HepG2 (cell line): Measurements from ENCODE around the gene B9D2. TPM values are rescaled to one million over a fixed set of nuclear protein-coding genes. Genes with fewer than 3 reads are reported as not detected.

Experiments
- BHLHE40 ChIP-seq: IDR thresholded peaks from 2 replicates; pipeline ENCODE4 v1.6.1; 2011; ENCODE audit warnings: low read length, improper control_type of control experiment
- CC2D1A ChIP-seq: sonication (generic); formaldehyde crosslinking; IDR thresholded peaks from 2 replicates; pipeline ENCODE4 v1.8.1; 2023; ENCODE audit warnings: mild to moderate bottlenecking, missing genetic modification reagents
- CENPBD1 ChIP-seq: sonication (generic); formaldehyde crosslinking; IDR thresholded peaks from 2 replicates; pipeline ENCODE4 v1.8.0; 2022; ENCODE audit warnings: missing genetic modification reagents, low read depth, mild to moderate bottlenecking, borderline replicate concordance
- HCFC1 ChIP-seq: fragments of 150-350 bp; IDR thresholded peaks from 2 replicates; pipeline ENCODE4 v1.6.1; 2014; ENCODE audit warnings: low read depth, low read length
- ISL2 ChIP-seq: sonication (generic); formaldehyde crosslinking; IDR thresholded peaks from 2 replicates; pipeline ENCODE4 v1.5.0; 2020; ENCODE audit warnings: missing genetic modification reagents
- KLF9 ChIP-seq: IDR thresholded peaks from 2 replicates; pipeline ENCODE4 v1.6.1; 2016; ENCODE audit warnings: low read depth
- LBX2 ChIP-seq: sonication (generic); formaldehyde crosslinking; IDR thresholded peaks from 2 replicates; pipeline ENCODE4 v1.5.0; 2020; ENCODE audit warnings: missing genetic modification reagents, mild to moderate bottlenecking, borderline replicate concordance
- MXD1 ChIP-seq: sonication (generic); formaldehyde crosslinking; IDR thresholded peaks from 2 replicates; pipeline ENCODE4 v1.4.0; 2020; ENCODE audit warnings: mild to moderate bottlenecking, missing genetic modification reagents
- NCOA1 ChIP-seq: sonication (generic); formaldehyde crosslinking; IDR thresholded peaks from 2 replicates; pipeline ENCODE4 v1.9.0; 2021; ENCODE audit warnings: missing genetic modification reagents
- PHF5A ChIP-seq: IDR thresholded peaks from one replicate; pipeline ENCODE4 v1.6.1; 2018; ENCODE audit warnings: low read depth, missing genetic modification reagents; ENCODE audit not compliant: unreplicated experiment
- POLR2AphosphoS5 ChIP-seq: IDR thresholded peaks from 2 replicates; pipeline ENCODE4 v1.6.1; 2012; ENCODE audit warnings: low read depth, low read length
- RAD21 ChIP-seq: fragments of 450-650 bp; formaldehyde crosslinking; IDR thresholded peaks from 2 replicates; pipeline ENCODE4 v1.5.0; 2020; ENCODE audit warnings: mild to moderate bottlenecking
- SCMH1 ChIP-seq: sonication (generic); formaldehyde crosslinking; IDR thresholded peaks from 2 replicates; pipeline ENCODE4 v1.9.0; 2021; ENCODE audit warnings: missing genetic modification reagents, mild to moderate bottlenecking, borderline replicate concordance
- SRF ChIP-seq: IDR thresholded peaks from 2 replicates; pipeline ENCODE4 v1.6.1; 2011; ENCODE audit warnings: mild to moderate bottlenecking, low read depth, low read length, moderate library complexity
- SRSF9 ChIP-seq: fragments of 200-400 bp; formaldehyde crosslinking; IDR thresholded peaks from 2 replicates; pipeline ENCODE4 v1.6.1; 2018; ENCODE audit warnings: borderline replicate concordance, mild to moderate bottlenecking, low read depth, low read length; ENCODE audit not compliant: insufficient read depth, poor library complexity, severe bottlenecking
- ZNF20 ChIP-seq: sonication (generic); formaldehyde crosslinking; IDR thresholded peaks from 2 replicates; pipeline ENCODE4 v1.4.0; 2020; ENCODE audit warnings: mild to moderate bottlenecking, moderate library complexity, missing genetic modification reagents
- ZNF24 ChIP-seq: fragments of 450-650 bp; IDR thresholded peaks from 2 replicates; pipeline ENCODE4 v1.6.1; 2017; ENCODE audit warnings: antibody characterized with exemption, mild to moderate bottlenecking
- ZNF256 ChIP-seq: sonication (generic); formaldehyde crosslinking; conservative IDR thresholded peaks from 2 replicates; pipeline ENCODE4 v1.4.0; 2020; ENCODE audit warnings: missing genetic modification reagents
- ZNF292 ChIP-seq: sonication (generic); formaldehyde crosslinking; IDR thresholded peaks from 2 replicates; pipeline ENCODE4 v1.8.1; 2022; ENCODE audit warnings: mild to moderate bottlenecking, low read depth, missing genetic modification reagents, borderline replicate concordance
- ZNF329 ChIP-seq: sonication (generic); formaldehyde crosslinking; IDR thresholded peaks from 2 replicates; pipeline ENCODE4 v1.9.0; 2021; ENCODE audit warnings: low read depth, mild to moderate bottlenecking, missing genetic modification reagents
- ZNF33B ChIP-seq: sonication (generic); formaldehyde crosslinking; IDR thresholded peaks from 2 replicates; pipeline ENCODE4 v1.5.1; 2020; ENCODE audit warnings: mild to moderate bottlenecking, missing genetic modification reagents
- ZNF446 ChIP-seq: sonication (generic); formaldehyde crosslinking; IDR thresholded peaks from 2 replicates; pipeline ENCODE4 v1.5.0; 2020; ENCODE audit warnings: mild to moderate bottlenecking, missing genetic modification reagents
- ZNF468 ChIP-seq: sonication (generic); formaldehyde crosslinking; IDR thresholded peaks from 2 replicates; pipeline ENCODE4 v1.8.0; 2022; ENCODE audit warnings: mild to moderate bottlenecking, moderate library complexity, missing genetic modification reagents
- ZNF496 ChIP-seq: sonication (generic); formaldehyde crosslinking; IDR thresholded peaks from 2 replicates; pipeline ENCODE4 v1.8.1; 2023; ENCODE audit warnings: mild to moderate bottlenecking, moderate library complexity, missing genetic modification reagents; ENCODE audit not compliant: insufficient replicate concordance
- ZNF549 ChIP-seq: sonication (generic); formaldehyde crosslinking; IDR thresholded peaks from 2 replicates; pipeline ENCODE4 v1.5.0; 2020; ENCODE audit warnings: missing genetic modification reagents
- ZNF746 ChIP-seq: sonication (generic); formaldehyde crosslinking; IDR thresholded peaks from 2 replicates; pipeline ENCODE4 v1.8.0; 2022; ENCODE audit warnings: mild to moderate bottlenecking, missing genetic modification reagents
- ZNF788 ChIP-seq: sonication (generic); formaldehyde crosslinking; IDR thresholded peaks from 2 replicates; pipeline ENCODE4 v1.5.0; 2020; ENCODE audit warnings: mild to moderate bottlenecking, missing genetic modification reagents, borderline replicate concordance
- polyA plus RNA-seq, 8 experiments: library from polyadenylated mRNA; depleted of rRNA in 3 of 8; stranded (reverse) in 7 of 8; unstranded in 1 of 8; fragments of >200 nt; fragmentation: Illumina TruSeq in 4 of 8; extraction: Trizol in 4 of 8; gene quantifications; 2 replicates each; pipeline versions ENCODE4 v1.2.1 to v1.2.3, GENCODE V29; 2011 to 2016; ENCODE audit warnings: low read depth in 4 of 8, missing spikeins in 1 of 8, mixed read lengths in 1 of 8; ENCODE audit not compliant: insufficient read depth in 1 of 8
- total RNA-seq, 5 experiments: library from RNA; depleted of rRNA; stranded (reverse); fragments of >200 nt; fragmentation: Illumina TruSeq; extraction: Trizol; gene quantifications; 2 replicates each; pipeline ENCODE4 v1.2.3, GENCODE V29; 2016; ENCODE audit warnings: low read depth in 1 of 5
- TF ChIP-seq, protein P1 (sequence below): sonication (generic); formaldehyde crosslinking; IDR thresholded peaks from 2 replicates; pipeline ENCODE4 v1.8.0; 2022; ENCODE audit warnings: mild to moderate bottlenecking, missing genetic modification reagents, borderline replicate concordance

B9D2 gene
- total and polyA plus RNA-seq, 2 of the 13 experiments (the other 11 are each of a cell fraction or from before 2014, with no cell fraction given) = 3.1 to 4.4 TPM

DNA sequence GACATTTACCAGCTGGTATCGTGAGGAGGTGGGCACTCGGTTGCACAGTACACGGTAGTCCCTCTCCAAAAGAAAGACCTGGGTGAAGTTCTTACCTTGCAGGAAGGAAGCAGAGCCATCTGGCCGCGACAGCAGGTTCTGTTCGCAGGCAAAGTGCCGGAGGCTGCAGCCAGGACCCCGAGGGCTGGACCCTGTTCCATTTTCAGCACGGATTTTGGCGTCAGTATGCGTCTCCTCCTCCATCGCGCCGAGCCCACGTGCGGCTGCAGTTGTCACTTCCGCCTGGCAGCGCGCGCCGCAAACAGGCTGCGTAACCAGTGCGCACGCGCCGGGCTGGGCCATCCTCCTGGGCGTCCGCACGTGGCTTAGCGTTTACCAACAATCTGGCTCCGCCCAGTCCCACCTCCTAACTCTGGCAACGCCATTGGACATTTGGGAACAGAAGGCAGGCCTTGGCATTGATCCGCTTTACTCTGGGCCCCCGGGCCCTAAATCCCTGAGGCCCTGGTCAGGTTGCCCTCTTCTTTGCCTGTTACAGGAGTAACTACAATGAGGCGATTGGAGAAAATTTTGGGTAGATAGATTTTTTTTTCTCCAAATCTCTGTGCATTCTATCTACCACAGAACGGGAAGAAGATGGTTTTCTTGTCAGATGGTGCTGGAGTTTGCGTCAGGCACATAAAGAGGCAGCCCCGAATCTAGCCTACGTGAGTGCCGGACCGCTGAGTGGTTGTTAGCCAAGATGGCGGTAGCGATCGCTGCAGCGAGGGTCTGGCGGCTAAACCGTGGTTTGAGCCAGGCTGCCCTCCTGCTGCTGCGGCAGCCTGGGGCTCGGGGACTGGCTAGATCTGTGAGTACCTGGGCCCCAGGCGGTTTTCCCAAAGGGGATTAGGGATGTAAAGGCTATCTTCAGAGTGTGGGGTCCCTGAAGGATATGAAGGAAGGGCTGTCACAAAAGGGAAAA lies 33.4 kb upstream of the B9D2 start, which contains the start of the genes BCKDHA and EXOSC5 (continued):
- TF ChIP-seq, protein P1, sequence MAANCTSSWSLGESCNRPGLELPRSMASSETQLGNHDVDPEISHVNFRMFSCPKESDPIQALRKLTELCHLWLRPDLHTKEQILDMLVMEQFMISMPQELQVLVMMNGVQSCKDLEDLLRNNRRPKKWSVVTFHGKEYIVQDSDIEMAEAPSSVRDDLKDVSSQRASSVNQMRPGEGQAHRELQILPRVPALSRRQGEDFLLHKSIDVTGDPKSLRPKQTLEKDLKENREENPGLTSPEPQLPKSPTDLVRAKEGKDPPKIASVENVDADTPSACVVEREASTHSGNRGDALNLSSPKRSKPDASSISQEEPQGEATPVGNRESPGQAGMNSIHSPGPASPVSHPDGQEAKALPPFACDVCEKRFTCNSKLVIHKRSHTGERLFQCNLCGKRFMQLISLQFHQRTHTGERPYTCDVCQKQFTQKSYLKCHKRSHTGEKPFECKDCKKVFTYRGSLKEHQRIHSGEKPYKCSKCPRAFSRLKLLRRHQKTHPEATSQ (CRISPR knock-in tag) = no peak
- TF ChIP-seq SRSF9 (no peak), SRF (no peak), HCFC1 (peak; percentile 39; the same call in 1 of the 2 replicates), ZNF446 (CRISPR knock-in tag) (0 out of 2 replicates have a peak, but pooled peaks have one; percentile 13), ZNF496 (no peak), ZNF256 (CRISPR knock-in tag) (no peak; the same call in 1 of the 2 replicates), LBX2 (CRISPR knock-in tag) (no peak), RAD21 (CRISPR knock-in tag) (0 out of 2 replicates have a peak, but pooled peaks have one; percentile 16), CENPBD1 (CRISPR knock-in tag) (no peak), POLR2AphosphoS5 (peak; percentile 63), NCOA1 (CRISPR knock-in tag) (no peak), ZNF33B (CRISPR knock-in tag) (peak; percentile 32; the same call in 1 of the 2 replicates), PHF5A (CRISPR knock-in tag) (no peak), KLF9 (CRISPR knock-in tag) (0 out of 2 replicates have a peak, but pooled peaks have one; percentile 27), ZNF468 (no peak), ZNF20 (CRISPR knock-in tag) (no peak), ZNF788 (CRISPR knock-in tag) (no peak; the same call in 1 of the 2 replicates), CC2D1A (CRISPR knock-in tag) (no peak), SCMH1 (no peak), BHLHE40 (peak; percentile 91), ZNF746 (CRISPR knock-in tag) (peak; percentile 56; the same call in 1 of the 2 replicates), ZNF329 (CRISPR knock-in tag) (peak; percentile 58; the same call in 1 of the 2 replicates), ZNF292 (CRISPR knock-in tag) (no peak), ISL2 (CRISPR knock-in tag) (no peak; the same call in none of the 2 replicates), ZNF549 (CRISPR knock-in tag) (no peak), ZNF24 (peak; percentile 88), MXD1 (peak; percentile 100; the same call in 1 of the 2 replicates)
